ENCODE results near the gene HMG20B.
"Not testable (repeated sequence)": the region's sequence is repeated elsewhere in the genome, so short reads cannot be mapped to it uniquely, and the experiment has no call there.

HMG20B gene

DNA sequence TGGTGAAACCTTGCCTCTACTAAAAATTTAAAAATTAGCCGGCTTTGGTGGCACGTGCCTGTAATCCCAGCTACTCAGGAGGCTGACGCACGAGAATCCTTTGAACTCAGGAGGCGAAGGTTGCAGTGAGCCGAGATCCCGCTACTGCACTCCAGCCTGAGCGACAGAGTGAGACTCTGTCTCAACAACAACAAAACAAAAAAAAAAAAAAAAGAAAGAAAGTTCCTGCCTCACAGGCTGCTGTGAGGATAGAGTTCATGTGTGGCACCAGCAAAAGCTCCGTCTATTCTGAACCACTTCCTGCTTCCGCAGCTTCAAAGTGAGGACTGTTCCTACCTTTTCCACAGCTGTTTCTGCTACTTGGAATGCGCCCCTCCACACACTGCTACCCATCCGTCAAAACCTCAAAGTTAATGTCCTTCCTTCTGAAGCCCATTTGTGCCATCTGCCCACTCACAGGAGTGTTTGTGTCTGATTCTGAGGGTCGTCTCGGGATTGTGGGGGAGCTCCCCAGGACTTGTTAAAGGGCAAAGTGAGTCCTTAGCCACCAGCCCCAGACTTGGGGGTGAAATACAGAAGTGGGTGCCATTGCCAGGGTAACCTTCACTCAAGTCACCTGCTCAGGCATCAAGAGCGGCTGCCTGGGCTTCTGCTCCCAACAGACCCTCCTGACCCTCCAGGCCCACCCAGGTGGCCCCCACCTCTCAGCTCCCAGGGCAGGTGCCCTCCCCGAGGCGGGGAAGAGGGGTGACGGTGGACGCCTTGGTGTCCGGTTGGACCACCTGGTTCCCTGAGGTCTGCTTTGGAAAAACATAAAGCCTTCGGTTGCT lies 18.3 kb upstream of the HMG20B start:
- no peak for DNase-seq (ENCODE audit: extremely low read depth in 1 of 2, low read depth in 1 of 2)

GRCh38 chr19:3555653-3556422 lies 16.9 kb upstream of the HMG20B start:
- DNase-seq (ENCODE audit: extremely low read depth in 1 of 2, low read depth in 1 of 2) = no peak

DNA sequence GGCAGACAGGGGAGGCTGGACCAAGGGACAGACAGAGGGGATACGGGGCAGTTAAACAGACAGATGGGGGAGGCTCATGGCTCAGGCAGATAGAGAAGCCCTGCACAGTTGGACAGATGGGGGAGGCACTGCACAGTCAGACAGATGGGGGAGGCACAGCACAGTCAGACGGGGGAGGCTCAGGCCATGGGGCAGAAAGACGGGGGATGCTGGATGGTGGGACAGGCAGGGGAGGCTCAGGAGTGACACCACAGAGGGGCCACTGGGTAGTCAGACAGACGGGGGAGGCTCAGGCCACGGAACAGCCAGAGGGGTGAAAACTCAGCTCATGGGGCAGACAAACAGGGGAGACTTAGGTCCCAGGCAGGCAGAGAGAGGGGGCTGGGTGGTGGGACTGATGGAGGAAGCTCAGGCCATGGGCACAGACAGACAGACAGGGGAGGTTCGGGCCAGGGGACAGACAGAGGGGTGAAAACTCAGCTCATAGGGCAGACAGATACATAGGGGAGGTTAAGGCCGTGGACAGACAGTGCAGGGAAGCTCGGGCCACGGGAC lies 16.2 kb upstream of the HMG20B start:
- no peak for DNase-seq (ENCODE audit: extremely low read depth in 1 of 2, low read depth in 1 of 2)

DNA sequence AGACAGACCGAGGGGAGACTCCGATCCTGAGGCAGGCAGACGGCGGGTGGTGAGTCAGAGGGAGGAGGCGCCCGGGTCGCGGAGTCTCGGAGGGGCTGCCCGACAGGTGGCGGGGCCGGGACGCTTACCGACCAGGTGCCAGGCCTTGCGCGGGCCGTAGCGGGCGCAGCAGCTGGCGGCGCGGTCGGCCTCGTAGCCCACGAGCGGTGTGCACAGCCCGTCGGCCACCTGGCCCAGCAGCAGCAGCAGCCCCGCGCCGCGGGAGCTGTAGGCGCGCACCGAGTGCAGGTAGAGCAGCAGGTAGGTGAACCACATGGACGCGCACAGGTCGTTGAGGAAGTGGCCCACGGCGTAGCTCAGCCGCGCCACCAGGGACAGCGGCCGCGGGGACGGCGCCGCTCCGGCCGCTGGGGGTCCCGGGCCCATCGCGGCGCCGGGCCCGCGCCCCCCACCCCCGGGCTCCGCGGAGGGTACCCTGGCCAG lies 15.7 kb upstream of the HMG20B start:
- DNase-seq (ENCODE audit: extremely low read depth in 1 of 2, low read depth in 1 of 2) = peak; percentile 24 to 48

DNA sequence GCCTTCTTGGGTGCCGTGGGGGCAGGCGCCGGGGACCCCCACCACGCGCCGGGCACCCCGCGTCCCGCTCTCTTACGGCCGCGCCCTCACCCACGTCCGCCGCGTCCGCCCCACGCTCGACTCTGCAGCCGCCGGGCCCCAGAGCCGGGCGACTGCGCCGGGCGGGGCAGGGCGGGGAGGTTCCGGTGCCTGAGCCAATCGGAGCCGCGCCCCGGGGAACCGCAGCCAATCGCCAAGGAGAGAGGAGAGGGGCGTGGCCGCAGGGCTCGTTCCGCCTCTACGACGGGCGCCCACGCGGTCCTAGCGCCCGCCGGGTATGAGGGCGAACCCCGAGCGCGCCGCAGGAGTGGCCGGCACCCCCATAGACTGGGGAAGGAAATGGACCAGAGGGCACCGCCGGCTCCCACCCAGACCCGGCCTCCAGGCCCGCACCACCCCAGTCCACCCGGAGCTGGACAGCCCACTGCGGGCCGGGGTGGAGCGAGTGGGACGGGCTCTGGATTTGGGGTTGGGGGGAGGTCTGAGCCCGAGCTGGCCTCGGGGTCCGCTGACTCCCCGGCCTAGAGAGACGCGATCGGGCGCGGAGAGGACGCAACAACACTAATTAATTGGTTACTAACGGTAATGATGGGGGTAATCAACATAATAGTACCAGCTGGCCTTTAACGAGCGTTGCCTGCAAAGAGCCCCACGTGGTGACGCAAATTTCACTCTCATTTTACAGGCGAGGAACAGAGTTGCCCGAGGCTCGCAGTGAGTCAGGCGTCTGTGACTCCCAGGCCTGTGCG lies 15.1 kb upstream of the HMG20B start, which contains the start of gene MFSD12:
MFSD12 (minus strand) TSS at position 126 of the 788 bp plus-strand sequence. CDS start 183 bp downstream, outside the sequence.
- peak; percentile 84 to 95 for DNase-seq (ENCODE audit: extremely low read depth in 1 of 2, low read depth in 1 of 2)

GRCh38 chr19:3563709-3564524 lies 8.8 kb upstream of the HMG20B start:
- no peak for DNase-seq (ENCODE audit: extremely low read depth in 1 of 2, low read depth in 1 of 2)

DNA sequence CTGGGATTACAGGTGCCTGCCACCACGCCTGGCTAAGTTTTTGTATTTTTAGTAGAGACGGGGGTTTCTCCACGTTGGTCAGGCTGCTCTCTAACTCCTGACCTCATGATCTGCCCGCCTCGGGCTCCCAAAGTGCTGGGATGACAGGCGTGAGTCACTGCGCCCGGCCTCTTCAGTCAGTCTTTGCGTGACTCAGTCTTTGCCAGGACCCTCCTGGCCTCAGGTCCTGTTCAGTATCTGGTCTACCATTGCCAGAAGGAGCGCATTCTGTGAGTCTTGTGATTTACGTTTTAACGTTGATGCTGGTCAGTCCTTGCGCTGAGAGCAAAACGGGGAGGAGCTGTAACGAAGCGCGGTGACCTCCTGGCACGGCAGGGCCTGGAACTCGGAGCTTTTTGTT lies 7.6 kb upstream of the HMG20B start:
- no peak for DNase-seq (ENCODE audit: extremely low read depth in 1 of 2, low read depth in 1 of 2)

DNA sequence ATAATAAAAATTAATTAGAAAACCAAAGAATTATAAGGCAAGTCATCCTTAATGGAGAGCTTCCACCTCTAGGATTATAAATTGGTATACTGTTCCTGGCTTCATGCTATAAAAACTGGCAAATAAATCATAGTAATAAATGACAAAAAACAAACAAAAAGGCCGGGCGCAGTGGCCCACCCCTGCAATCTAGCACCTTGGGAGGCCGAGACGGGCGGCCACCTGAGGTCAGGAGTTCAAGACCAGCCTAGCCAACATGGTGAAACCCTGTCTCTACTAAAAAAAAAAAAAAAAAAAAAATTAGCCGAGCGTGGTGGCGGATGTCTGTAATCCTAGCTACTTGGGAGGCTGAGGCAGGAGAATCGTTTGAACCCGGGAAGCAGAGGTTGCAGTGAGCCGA lies 2.7 kb upstream of the HMG20B start:
- DNase-seq (ENCODE audit: extremely low read depth in 1 of 2, low read depth in 1 of 2) = not testable (repeated sequence)

GRCh38 chr19:3570606-3571011 lies 2.1 kb upstream of the HMG20B start:
- no peak for DNase-seq (ENCODE audit: extremely low read depth in 1 of 2, low read depth in 1 of 2)

GRCh38 chr19:3572132-3572854 lies 451 bp upstream of the HMG20B start:
- peak; percentile 96 to 98 for DNase-seq (ENCODE audit: extremely low read depth in 1 of 2, low read depth in 1 of 2)

DNA sequence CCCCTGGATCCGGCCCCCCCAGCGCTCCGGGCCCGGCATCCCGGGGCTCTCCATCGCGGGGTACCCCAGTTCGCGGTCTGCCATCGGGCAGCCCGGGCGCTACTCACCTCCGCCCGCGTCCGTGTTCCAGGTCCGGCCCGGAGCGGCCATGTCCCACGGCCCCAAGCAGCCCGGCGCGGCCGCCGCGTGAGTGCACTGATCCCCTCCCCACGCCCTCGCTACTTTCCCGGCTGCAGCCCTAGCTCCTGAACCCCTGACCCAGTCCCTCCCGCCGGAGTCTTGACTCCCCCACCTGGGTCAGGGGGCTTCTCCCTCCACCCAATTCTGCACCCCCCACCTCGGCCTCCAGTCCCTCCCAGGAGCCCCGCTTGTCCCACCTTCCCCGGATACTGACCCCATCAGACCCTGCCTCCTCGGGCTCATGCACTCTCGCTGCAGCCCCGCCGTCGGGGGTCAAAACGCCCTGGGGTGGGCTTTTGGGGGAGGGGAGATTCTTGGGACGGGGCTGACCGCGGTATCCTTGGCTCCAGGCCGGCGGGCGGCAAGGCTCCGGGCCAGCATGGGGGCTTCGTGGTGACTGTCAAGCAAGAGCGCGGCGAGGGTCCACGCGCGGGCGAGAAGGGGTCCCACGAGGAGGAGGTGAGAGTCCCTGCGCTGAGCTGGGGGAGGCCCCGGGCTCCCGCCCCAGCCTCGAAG lies 566 bp downstream of the HMG20B start:
- no peak for DNase-seq (ENCODE audit: extremely low read depth in 1 of 2, low read depth in 1 of 2)

DNA sequence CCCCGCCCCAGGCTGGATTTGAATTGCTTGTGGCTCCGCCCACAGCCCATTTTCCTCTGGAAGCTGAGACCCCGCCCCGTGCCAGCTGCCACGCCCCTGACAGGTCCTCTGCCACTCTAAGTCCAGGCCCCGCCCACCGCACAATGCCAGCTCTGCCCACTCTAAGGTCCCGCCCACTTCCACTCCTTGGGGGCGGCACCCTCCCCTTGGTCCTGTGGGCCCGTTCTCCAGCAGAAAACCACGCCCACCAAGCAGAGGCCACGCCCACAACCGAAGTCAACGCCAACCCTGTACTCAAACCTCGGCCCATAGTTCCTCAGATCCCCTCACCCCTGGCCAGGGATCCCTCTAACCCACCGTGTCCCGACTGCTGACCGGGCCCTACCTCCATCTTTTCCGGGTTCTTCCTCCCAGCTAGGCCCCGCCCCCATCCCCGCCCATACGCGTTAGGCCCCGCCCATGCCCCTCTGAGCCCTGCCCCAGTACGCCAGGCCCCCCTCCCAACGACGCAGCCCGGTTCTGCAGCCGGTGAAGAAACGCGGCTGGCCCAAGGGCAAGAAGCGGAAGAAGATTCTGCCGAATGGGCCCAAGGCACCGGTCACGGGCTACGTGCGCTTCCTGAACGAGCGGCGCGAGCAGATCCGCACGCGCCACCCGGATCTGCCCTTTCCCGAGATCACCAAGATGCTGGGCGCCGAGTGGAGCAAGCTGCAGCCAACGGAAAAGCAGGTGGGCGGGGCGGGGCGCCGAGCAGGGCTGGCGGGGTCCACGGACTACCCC lies 1.3 kb downstream of the HMG20B start:
- peak; percentile 48 to 59 for DNase-seq (ENCODE audit: extremely low read depth in 1 of 2, low read depth in 1 of 2)

DNA sequence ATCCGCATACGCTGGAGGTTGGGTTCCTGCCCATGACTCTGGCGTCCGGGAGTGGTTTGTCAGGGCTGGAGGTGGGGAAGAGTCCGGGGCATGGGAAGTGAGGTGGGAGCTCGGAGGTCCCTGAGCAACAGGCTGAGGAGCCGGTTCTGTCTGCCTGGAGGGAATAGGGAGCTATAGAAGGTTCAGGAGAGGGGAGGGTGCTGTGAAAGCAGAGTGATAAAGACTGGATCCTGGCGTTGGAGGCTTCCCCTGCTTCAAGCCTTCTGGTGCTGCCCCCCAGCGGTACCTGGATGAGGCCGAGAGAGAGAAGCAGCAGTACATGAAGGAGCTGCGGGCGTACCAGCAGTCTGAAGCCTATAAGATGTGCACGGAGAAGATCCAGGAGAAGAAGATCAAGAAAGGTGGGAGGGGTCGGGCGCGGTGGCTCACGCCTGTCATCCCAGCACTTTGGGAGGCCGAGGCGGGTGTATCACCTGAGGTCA lies 2.6 kb downstream of the HMG20B start:
- DNase-seq (ENCODE audit: extremely low read depth in 1 of 2, low read depth in 1 of 2) = no peak

DNA sequence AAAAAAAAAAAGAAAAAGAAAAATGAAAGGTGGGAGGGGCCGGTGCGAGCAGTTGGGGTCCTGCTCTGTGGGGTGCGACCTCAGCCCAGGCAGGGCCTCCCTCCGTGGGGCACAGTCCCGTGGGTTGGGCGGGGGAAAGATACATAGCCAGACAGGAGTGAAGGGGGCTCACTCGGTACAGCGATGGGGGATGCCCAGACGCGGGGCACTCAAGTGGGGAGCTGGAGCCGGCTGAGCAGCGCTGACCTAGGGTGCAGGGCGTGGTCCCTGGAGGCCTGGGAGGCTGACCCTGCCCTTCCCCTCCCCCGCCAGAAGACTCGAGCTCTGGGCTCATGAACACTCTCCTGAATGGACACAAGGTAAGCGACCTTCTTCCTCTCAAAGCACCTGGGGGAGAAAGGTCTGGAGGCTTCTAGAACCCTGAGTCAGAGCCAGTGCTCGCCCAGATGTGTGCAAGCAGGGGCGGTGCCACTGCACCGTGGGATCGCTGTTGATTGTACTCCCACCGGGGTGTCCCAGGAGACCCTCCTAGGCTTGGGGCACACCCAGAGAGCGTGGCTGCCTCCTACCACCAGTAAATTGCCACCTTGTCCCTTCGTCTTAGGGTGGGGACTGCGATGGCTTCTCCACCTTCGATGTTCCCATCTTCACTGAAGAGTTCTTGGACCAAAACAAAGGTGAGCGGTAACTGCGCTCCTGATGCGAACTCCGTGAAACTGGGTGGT lies 3.4 kb downstream of the HMG20B start:
- DNase-seq (ENCODE audit: extremely low read depth in 1 of 2, low read depth in 1 of 2) = no peak

- DNase-seq (ENCODE audit: extremely low read depth in 1 of 2, low read depth in 1 of 2) = no peak
Observed at GRCh38 chr19:3576696-3577443, 4.1 kb downstream of the HMG20B start.

GRCh38 chr19:3577723-3578344 lies 5.1 kb downstream of the HMG20B start:
- DNase-seq (ENCODE audit: extremely low read depth in 1 of 2, low read depth in 1 of 2) = no peak

Data from activated CD8-positive, alpha-beta memory T cell treated with anti-CD3 and anti-CD28 coated beads for 1 hour (primary cell).